Endothelial cell of umbilical vein (primary cell): ENCODE results near the gene CYP11A1.

Source experiments
- JUN ChIP-seq: IDR thresholded peaks from 2 replicates; pipeline ENCODE4 v1.6.1; 2011; ENCODE audit warnings: borderline replicate concordance, low read depth; ENCODE audit not compliant: insufficient read length, insufficient read depth
- POLR2A ChIP-seq: IDR thresholded peaks from 2 replicates; pipeline ENCODE4 v1.6.1; 2012; ENCODE audit warnings: low read depth, mild to moderate bottlenecking, control low read depth, low read length

DNA sequence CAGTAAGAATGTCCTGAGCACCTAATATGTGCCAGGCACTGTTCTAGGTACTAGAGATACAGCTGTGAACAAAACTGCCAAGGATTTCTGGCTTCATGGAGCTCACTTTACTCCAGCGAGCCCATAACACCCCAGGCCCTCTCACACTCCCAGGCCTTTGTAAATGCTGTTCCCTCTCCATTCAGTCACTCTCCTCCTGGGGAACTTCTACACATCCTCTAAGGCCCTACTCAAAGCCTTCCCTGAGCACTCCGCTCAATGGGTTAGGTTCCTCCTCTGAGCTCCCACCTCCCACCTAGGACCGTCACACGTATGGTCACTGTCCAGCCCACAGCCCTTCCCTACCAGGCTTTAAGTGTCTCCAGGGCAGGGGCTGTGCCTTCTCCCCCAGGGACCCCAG is 39.1 kb upstream of the CYP11A1 start:
- TF ChIP-seq POLR2A (no peak), JUN (no peak)
